ENCODE data around the gene HOXC4.
A peak's percentile ranks its signal among the peaks of the same experiment; 100 is the strongest.

The HOXC4 gene

DNA sequence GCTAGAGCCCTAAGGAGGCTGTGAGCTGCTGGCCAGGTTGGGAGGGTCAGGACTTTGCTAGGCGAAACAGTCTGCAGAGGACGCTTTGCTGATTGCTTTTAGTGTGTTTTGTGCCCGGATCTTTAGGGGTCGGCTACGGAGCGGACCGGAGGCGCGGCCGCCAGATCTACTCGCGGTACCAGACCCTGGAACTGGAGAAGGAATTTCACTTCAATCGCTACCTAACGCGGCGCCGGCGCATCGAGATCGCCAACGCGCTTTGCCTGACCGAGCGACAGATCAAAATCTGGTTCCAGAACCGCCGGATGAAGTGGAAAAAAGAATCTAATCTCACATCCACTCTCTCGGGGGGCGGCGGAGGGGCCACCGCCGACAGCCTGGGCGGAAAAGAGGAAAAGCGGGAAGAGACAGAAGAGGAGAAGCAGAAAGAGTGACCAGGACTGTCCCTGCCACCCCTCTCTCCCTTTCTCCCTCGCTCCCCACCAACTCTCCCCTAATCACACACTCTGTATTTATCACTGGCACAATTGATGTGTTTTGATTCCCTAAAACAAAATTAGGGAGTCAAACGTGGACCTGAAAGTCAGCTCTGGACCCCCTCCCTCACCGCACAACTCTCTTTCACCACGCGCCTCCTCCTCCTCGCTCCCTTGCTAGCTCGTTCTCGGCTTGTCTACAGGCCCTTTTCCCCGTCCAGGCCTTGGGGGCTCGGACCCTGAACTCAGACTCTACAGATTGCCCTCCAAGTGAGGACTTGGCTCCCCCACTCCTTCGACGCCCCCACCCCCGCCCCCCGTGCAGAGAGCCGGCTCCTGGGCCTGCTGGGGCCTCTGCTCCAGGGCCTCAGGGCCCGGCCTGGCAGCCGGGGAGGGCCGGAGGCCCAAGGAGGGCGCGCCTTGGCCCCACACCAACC lies 23.9 kb upstream of the HOXC4 start:
- DNase-seq (ENCODE audit: low spot score), result no peak

DNA sequence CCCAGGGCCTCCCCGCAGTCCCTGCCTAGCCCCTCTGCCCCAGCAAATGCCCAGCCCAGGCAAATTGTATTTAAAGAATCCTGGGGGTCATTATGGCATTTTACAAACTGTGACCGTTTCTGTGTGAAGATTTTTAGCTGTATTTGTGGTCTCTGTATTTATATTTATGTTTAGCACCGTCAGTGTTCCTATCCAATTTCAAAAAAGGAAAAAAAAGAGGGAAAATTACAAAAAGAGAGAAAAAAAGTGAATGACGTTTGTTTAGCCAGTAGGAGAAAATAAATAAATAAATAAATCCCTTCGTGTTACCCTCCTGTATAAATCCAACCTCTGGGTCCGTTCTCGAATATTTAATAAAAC lies 23.2 kb upstream of the HOXC4 start:
- DNase-seq (ENCODE audit: low spot score), result no peak

DNA sequence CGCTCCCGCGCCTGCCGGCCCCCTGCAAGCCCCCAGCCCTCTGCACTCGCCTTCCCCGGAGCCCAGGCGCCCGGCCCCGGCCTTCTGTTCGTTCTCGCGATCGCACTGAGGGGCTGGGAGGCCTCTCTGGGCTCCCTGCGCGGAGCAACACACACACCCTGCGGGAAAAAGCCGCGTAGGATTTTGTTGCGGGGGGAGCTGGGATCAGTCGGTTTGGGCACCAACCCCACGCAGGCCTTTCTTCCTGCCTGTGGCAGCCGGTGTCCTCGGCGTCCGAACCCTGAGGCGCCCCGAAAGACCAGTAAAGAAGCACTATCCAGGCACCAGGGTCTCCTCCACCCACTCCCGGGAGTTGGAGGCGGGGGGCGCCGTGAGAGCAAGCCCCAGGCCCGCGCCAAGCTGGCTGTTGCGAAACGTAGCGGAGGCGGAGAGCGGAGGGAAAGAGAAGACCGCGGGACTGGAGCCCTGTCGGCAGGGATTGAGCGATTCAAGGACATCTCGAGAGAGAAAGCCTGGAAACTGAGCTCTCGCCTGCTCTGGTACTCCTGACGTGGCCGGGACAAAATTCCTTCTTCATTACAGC lies 22.7 kb upstream of the HOXC4 start:
- no peak for DNase-seq (ENCODE audit: low spot score)

DNA sequence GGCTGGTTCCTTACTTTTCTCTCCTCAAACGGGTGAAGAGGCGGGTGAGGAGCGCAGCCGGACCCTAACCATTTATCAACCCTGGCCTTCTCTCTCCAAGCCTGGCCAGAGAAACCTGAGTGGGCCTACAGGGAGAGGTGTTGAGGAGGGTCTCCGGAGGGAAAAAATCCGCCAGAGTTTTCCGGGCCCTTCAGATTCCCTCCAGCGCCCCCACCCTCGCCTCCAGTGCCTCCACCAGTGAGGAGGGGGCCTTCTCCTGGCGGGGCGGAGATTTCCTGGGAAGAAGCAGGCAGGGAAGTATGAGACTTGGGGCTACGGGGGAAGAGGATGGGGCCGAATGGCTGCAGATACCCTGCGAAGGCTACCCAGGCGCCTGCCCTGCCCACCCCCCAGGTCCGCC lies 22.2 kb upstream of the HOXC4 start:
- DNase-seq (ENCODE audit: low spot score), result no peak

DNA sequence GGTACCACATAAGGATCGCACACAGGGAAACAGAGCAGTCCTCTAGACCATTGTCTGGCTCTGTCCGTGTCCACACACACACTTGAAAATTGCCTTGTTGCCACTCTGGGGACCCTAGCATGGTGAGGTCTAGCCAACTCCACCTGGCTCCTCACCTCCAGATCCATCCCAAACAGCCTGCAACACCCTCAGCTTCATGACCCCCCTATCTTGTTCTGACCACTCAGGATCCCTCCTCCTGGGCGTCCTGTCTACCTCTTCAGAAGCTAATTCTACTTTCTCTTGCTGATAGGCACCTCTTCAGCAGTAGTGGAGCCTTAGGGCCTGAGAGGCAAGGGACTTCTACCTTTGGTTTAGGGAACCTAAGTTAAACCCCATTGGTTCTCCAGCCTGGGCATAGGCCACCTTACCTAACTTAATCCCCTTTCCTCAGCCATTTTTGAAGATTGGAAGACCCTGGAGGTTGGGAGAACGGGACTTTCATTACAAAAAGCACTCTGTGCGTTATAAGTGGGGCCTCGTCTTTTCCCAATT lies 21.5 kb upstream of the HOXC4 start:
- DNase-seq (ENCODE audit: low spot score), result no peak

DNA sequence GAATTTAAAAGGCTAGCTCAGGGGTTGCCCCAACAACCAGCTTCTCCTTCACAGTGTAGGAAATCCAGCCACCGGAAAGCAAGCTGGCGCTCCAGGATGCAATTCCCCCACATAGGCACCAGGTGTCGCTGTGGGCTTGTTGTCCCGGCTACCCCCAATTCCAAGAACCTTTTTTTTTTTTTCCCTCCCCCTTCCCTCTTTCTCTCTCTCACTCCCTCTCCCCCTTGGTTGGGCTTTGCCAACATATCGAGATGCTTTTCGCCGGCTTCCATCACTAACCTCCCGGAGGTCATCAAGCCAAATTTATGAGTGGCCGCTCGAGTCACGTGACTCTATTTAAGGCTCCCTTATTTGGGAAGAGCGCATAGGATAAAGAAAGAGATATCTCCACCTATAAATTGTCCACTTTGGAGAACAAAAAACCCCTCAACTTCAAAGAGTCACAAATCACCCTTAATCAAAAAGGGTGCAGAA lies 21.0 kb upstream of the HOXC4 start, which contains the start of gene HOXC5:
TSS of gene HOXC5 (plus strand) at position 424 of the 474 bp plus-strand sequence. CDS start 73 bp downstream, outside the sequence.
- peak; percentile 62 for DNase-seq (ENCODE audit: low spot score)

DNA sequence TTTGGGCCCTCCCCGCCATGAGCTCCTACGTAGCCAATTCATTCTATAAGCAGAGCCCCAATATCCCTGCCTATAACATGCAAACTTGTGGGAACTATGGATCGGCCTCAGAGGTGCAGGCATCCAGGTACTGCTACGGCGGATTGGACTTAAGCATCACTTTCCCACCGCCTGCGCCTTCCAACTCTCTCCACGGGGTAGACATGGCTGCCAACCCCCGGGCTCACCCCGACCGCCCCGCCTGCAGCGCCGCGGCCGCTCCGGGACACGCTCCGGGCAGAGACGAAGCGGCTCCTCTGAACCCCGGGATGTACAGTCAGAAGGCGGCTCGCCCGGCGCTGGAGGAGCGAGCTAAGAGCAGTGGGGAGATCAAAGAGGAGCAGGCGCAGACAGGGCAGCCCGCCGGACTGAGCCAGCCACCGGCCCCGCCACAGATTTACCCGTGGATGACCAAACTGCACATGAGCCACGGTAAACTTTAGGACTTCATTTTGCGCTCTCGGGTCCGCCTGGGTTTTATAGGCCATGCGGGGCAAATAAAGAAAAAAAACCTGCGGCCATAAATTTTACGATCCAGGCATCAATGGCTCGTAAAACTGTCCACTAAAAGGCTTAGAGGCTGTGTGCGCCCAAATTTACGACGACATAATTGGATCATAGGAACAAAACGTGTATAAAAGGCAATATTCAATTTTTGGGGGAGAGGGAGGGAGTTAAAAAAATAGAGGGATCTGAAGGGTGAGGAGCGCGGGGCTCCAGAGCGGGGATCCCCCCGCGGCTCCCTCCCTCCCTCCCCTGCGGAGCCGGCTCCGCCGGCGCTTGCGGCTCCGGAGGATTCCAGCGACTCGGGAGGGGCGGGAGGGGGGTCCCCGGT lies 20.3 kb upstream of the HOXC4 start:
- DNase-seq (ENCODE audit: low spot score), result no peak

DNA sequence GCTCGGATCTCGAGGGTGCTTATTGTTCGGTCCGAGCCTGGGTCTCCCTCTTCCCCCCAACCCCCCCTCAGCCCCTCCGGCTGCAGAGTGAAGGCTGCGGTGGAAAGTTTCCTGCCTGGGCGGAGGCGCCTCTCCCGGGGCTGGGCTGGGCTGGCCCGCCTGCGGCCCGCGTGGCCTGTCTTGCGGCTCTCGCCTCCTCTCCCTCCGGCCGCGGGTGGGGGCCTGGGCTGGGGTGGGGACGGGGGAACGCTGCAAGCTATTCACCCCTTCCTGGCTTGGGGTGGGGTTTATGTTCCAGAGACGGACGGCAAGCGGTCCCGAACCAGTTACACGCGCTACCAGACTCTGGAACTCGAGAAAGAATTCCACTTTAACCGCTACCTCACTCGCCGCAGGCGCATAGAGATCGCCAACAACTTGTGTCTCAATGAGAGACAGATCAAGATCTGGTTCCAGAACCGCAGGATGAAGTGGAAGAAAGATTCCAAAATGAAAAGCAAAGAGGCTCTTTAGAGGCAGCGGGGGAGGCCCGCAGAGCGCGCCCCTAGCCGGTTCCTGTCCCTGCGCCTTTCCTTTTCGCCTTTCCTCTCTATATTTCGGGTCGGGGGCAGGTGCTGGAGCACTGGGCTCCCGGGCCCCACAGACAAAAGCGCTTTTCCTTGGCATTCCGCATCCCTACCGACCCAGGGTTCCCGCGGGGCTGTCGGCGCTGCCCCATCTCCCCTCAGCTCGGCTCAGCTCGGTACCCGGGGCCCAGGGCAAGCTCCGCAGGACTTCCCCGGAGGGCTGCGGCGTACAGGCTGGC lies 19.5 kb upstream of the HOXC4 start:
- no peak for DNase-seq (ENCODE audit: low spot score)

DNA sequence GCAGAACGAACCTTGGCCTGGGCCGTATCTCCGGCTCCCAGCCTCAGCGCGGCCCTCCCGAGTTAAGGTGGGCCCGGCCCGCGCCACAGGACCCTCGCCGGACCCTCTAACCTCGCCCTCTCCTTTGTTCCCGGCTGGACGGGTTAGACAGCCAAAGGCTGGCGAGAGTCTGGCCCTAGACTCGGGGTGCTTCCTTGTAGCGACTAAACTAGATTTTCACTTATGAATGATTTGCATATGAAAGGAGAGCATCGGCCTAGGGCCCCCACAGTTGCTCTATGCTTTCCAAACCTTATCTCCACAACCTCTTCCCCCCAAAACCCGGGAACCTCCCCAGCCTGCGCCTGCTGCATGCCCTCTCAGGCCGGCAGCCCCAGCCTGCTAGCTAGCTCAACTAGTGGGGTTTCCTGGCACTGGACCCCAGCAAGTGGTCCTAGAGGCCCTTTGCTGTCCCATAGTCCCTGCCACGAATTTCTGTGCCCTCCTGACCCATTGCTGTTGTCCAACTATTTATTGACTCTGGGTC lies 18.8 kb upstream of the HOXC4 start:
- DNase-seq (ENCODE audit: low spot score), result no peak

DNA sequence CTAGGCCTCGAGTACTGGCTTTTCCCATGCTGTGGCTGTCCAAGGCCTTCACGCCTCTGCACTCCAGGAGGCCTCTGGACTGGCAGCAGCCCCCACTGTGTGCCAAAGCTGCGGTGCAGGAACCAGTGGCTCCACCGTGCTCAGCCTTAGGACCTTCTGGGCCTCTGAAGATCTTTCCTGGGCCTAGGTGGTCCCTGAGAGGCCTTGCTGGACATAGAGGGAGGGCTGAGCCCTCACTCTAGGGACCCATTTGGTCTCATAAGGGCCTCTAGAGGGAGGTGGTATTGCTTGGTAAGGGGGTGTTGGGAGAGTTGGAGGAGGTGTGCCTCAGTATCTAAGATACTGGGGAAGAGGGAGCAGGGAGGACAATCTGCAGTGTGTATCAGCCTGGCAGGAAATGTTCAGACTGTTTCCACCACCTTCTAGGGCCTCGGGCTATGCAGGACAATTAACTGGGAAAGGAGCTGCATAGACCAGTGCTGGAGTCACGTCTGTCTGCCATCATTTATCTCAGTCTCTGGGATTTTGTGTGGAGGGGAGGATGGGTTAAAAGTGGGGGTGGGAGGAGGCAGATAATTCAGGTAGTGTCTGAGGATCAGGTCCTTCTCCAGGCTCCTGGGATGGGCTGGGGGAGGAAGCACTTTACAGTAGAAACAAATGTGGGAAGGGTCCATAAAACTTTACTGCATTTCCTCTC lies 17.9 kb upstream of the HOXC4 start:
- no peak for DNase-seq (ENCODE audit: low spot score)

DNA sequence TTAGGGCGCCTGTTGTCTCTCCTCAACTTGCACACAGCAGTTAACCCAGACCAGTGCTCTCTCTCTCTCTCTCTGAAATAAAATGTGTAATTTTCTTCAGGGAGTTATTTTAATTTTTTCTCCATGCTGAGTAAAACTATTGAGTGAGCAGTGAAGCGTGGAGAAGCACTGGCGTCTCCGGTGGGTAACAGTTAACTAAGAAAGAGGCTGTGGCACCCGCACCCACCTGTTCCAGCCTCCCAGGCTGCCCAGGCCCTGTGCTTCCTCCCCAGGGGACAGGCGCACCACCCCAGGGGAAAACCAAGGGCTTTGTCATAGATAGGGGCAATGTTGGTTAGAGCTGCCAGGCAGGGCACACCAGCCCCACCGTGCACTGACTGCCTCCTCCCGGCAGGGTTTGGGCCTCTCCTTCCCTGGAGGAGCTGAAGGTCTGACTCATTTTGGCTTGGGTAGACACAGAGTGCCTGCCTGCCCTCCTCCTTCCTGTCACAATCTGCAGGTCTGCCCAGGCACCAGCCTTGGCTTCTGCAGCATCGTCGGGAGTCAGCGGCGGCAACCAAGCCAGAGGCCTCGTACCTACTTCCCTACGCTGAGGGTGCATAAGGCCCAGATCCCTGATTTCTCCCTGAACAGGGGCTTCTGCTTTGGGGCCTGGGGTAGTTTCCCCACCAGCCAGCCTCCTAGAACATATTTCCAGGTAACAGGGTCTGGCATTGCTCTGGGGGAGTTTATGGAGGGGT lies 16.8 kb upstream of the HOXC4 start:
- DNase-seq (ENCODE audit: low spot score), result no peak

DNA sequence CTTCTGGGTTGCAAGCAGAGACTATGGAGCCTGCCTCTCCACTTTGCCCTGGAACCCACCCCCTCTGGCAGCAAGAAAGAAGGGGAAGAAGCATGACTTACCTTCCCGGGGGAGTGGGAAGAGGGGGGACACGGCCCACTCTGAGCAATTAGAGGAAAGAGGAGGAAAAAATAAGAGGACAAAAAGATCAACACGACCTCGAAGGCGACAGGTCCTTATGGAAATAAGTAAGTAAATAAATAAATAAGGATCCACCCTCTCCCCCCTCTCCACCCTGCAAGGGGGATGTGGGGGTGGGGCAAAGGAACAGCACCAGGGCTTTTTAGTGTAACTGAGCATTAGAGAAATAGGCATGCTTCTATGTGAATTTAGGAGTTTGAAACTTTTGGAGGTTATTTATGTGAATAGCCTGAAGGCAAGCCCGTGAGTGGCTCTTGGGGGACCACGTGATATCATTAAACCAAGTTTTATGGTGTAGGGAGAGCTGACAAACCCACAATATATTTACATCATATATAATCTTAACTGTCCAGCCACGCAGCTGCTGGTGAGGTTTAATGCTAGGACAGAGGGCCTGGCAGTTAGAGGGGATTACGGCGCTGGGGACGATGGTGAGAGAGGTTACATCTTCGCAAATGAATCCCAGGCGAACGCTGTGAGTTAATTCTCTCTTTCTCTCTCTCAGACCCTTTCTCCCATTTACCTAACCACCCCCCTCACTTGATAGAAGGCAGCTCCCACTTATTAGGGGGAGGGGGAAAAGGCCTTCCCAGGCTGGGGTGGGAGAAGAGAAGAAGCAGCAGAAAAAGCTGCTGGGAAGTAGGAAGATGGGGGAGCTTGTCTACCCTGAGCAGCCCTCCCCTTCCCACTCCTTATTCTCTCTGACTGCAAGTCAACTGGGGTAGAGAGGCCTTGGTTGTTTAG lies 16.0 kb upstream of the HOXC4 start:
- no peak for DNase-seq (ENCODE audit: low spot score)

DNA sequence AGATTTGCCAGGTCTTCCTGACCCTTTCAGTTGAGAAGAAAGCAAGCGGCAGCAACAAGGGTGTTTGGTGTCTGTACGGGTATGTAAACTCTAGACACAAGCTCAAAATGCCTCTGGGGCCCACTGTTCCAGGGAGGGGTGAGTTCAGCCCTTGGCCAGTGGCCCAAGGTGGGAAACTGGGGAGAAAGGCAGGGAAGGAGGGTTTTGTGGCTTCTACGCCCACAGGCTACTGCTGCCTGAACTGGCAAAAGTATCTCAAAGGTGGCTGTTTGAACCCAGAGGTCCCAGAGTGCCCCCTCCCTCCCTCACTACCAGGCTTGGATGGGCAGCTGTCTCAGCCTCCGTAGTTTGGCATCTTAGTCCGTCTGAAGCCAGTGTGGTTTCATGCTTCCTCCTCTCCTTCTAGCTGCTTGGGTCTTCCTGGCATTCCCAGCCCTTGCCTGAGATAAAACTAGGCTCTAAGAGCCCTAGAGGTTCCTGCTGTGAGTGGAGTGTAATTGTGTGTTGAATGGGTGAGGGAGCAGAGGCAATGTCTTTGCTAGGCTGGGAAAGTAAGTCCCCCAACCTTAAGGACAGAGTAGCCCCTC lies 15.3 kb upstream of the HOXC4 start:
- DNase-seq (ENCODE audit: low spot score), result no peak

DNA sequence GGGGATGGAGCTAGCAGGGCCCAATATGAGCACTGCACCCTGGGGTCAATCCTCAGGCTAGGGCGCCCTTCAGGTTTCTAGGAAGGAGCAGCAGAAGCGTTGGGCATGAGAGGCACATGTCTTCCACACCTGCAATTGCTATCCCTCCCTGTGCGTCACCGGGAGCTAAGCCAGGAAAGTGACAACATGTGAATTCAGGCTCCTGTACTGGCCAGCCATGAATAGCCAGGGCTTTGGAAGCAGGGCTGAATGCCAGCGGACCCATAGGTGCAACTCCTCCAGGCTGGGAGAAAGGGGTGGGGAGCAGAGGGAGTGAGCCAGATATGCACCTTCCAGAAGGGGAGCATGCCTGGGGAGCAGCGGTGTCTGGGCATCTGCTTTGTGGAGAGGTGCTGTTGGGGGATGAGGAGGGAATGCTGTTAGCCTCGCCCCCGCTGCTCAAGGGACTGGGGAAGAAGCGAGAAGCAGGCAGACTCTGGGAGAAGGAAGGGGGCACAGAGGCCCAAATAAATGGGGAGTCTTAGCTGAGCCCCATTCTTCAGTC lies 14.7 kb upstream of the HOXC4 start:
- DNase-seq (ENCODE audit: low spot score), result no peak

DNA sequence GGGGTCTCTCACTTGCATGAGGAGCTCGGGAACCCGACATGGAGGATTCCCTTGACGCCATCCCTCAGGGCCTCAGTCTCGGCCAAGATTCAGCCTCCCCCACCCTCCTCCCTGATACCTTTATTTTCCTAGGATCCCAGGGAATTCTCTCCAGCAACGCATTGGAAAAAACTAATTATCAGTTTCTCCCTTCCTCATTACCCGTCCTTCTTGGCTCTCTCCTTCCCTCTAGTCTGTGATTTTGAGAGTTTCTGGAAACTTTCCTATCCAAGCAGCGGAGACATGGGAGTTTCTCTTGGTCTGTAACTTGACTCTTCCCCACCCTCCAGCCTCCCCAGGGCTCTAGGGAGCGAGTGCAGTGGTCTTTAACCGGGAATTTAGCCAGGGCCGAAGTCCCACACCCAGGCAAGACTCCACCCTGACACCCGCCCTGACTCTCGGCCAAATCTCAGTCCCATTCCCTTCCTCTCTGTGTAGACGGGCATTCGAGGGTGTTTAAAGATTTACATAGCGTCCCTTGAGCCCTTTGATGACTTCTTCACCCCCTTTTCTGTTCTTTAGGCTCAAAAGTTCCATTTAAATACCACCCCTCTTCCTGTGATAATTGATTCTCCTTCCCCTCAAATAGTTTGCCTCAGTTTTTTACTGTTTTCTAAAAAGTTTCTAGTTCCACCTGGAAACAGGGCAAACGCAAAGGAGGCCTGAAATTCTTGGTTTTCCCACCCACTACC lies 14.1 kb upstream of the HOXC4 start:
- DNase-seq (ENCODE audit: low spot score), result no peak

DNA sequence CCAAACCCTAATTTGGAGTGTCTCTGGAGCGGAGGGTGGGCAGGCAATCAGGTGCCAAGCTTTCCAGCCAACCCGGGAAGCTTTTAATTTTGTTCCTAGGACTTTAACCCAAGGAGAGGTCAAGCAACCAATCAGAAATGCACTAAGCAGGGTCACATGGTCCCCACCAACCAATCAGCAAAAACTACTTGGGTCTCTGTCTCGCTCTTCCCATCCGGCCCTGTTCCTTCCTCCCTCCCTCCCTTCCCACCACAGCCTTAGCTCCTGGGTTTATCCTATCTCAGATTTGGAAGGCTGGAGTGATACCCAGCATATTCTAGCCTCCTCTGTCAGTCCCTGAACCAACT lies 13.5 kb upstream of the HOXC4 start:
- no peak for DNase-seq (ENCODE audit: low spot score)

DNA sequence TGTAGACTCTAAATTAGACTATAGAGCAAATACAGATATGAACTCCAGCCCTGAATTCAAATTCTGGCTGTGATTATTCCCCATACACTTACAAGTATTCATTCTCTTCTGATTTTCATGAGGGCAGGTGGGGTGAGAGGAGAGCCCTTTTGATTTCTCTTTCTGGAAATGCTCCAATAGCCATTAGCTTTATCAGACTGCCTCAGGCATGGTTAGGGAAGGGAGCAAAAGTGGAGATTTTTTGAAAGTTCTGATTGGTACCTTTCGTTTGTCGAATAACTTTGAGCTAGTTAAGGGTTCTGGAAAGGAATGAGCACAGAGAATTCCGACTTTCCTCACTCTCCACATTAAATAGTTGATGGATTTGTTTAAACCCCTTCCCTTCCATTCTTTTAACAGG lies 13.0 kb upstream of the HOXC4 start:
- no peak for DNase-seq (ENCODE audit: low spot score)

Measured in CD4-positive, alpha-beta T cell treated with Interleukin-15 for 4 hours (primary cell).